NCI-H1105 treated with DMSO at 0.1 percent for 48 hours (cell line): ENCODE results near the gene SHOX.
"Not testable (repeated sequence)": the region's sequence is repeated elsewhere in the genome, so short reads cannot be mapped to it uniquely, and the experiment has no call there.

Experiments
- DNase-seq: peaks from one replicate; lab custom pipeline; 2025; lab: John Stamatoyannopoulos, UW

SHOX gene

GRCh38 chrX:621705-622503, 8.7 kb upstream of the SHOX start:
- no peak for DNase-seq

GRCh38 chrX:622802-623201, 7.8 kb upstream of the SHOX start:
- DNase-seq, result not testable (repeated sequence)

- no peak for DNase-seq
Measured at GRCh38 chrX:623268-623598, 7.4 kb upstream of the SHOX start.

GRCh38 chrX:623599-624315, 6.8 kb upstream of the SHOX start:
- DNase-seq, result no peak

- no peak for DNase-seq
Measured at GRCh38 chrX:625137-625691, 5.4 kb upstream of the SHOX start.

- not testable (repeated sequence) for DNase-seq
Measured at GRCh38 chrX:626047-626446, 4.5 kb upstream of the SHOX start.

GRCh38 chrX:626745-627509, 3.7 kb upstream of the SHOX start:
- no peak for DNase-seq

GRCh38 chrX:627510-627981, 3.0 kb upstream of the SHOX start:
- DNase-seq, result no peak

GRCh38 chrX:627995-628394, 2.6 kb upstream of the SHOX start:
- no peak for DNase-seq

- DNase-seq, result no peak
Measured at GRCh38 chrX:629230-630006, 1.2 kb upstream of the SHOX start.

GRCh38 chrX:630007-630611, 482 bp upstream of the SHOX start:
- no peak for DNase-seq

GRCh38 chrX:631802-632365, 1.3 kb downstream of the SHOX start:
- DNase-seq, result no peak

- no peak for DNase-seq
Measured at GRCh38 chrX:632366-633042, 1.9 kb downstream of the SHOX start.

GRCh38 chrX:633043-633984, 2.7 kb downstream of the SHOX start:
- DNase-seq, result no peak

- no peak for DNase-seq
Measured at GRCh38 chrX:633985-634958, 3.7 kb downstream of the SHOX start.

GRCh38 chrX:635428-636090, 5.0 kb downstream of the SHOX start:
- DNase-seq, result no peak

GRCh38 chrX:636981-637659, 6.5 kb downstream of the SHOX start:
- DNase-seq, result no peak
